Epithelial cell of esophagus (primary cell): Measurements from ENCODE around the gene SLC16A12.

ENCODE experiments used
- DNase-seq: peaks from one replicate; pipeline ENCODE4 v3.0.0; 2010; ENCODE audit warnings: low read depth
- H3K4me3 ChIP-seq: 2 replicates; pipeline ENCODE4 v1.5.1; 2011; ENCODE audit warnings: mild to moderate bottlenecking, low read length, control low read depth
- TF ChIP-seq, protein P1 (sequence below): IDR thresholded peaks from 2 replicates; pipeline ENCODE4 v1.5.1; 2011; ENCODE audit warnings: low read depth, mild to moderate bottlenecking, low read length, control low read depth, inconsistent platforms; ENCODE audit not compliant: insufficient read depth; ENCODE audit errors: missing control alignments

SLC16A12 gene

DNA sequence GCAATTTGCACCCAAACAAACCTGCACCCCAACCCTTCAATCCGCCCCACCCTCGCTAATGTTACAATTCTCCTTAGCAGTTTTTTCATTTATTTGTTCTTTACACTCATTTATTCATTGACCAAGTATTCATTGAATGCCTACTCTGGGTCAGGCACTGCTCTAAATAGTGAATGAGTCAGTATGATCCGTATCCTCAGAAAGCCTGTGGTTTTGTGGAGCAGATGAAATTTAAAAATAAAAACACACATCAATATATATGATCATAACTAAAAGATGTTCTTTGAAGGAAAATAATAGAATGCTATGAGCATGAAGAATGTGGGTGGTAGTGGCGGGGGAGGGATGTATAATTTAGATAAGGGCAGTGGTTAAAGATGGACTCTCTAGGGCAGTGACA is 107.8 kb downstream of the SLC16A12 start:
- no peak overlapping the region for H3K4me3 ChIP-seq
- peak; percentile 62 for DNase-seq
- TF ChIP-seq, protein P1, sequence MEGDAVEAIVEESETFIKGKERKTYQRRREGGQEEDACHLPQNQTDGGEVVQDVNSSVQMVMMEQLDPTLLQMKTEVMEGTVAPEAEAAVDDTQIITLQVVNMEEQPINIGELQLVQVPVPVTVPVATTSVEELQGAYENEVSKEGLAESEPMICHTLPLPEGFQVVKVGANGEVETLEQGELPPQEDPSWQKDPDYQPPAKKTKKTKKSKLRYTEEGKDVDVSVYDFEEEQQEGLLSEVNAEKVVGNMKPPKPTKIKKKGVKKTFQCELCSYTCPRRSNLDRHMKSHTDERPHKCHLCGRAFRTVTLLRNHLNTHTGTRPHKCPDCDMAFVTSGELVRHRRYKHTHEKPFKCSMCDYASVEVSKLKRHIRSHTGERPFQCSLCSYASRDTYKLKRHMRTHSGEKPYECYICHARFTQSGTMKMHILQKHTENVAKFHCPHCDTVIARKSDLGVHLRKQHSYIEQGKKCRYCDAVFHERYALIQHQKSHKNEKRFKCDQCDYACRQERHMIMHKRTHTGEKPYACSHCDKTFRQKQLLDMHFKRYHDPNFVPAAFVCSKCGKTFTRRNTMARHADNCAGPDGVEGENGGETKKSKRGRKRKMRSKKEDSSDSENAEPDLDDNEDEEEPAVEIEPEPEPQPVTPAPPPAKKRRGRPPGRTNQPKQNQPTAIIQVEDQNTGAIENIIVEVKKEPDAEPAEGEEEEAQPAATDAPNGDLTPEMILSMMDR = no peak

DNA sequence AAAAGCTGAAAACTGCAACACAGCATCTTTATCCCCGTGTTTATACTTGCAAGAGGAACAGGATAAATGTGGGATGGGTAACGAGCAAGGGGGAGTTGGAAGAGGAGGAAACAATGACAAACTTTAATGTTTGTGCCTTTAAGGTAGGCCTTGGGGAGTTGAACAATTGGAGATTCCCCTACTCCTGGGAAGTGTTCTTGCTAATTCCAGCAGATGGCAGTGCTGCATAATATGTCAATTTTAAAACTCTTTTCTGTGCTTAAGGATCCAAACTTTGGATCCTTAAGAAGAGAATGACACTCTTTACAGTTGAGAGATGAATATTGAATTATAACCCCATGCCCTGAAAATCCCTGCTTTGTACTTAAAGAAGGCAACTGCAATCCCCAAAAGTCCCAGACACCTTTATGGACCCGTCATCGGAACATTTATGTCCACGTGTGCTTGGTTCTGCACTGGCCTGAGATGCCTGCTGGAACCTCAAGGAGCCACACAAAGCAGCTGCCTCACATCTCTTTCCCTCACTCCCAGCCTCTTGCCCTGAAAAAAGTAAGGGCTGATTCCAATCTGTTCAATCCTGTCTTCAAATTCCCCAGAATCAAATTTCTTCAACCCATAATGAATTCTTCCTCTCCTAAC is 109.0 kb downstream of the SLC16A12 start:
- TF ChIP-seq, protein P1 = peak; percentile 80
- peak; percentile 67 for DNase-seq
- no peak overlapping the region for H3K4me3 ChIP-seq

DNA sequence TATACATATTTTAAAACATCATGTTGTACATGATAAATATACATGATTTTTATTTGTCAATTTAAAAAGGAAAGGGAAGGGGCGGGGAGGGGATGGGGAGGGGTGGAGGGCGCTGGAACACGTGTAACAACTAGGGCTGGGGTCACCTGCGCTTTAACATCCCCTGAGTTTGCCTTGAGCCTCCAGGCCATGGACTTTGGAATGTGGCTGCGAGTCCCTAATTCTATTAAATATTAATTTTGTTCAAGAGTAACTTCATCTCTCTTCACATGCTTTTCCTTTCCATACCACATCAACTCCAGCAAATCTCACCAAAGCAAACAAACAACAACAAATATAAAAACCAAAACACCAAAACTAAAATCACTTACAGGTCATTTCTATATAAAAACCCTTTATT is 110.4 kb downstream of the SLC16A12 start:
- no peak overlapping the region for H3K4me3 ChIP-seq
- no peak for DNase-seq
- TF ChIP-seq, protein P1 = no peak

DNA sequence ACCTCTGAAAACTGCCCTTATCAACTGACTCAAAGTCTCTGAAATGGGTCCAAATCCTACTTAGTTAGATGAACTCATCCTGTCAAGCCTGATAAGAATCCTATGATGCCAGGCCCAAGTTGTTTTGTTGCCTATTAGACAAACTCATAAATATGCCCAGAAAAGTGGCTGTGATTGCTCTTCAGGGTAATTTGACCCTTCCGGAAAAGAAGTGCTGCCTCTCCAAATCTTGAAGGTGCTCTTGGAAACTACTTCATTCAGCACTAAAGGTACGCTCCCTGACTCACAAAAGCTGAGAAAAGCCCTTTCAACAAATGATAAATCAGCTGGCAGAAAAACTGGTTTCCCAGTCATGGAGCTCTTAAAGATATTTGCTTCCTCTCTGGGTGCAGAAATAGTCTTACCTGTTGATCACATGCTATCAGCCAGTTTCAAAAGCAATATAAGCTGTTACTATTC is 114.3 kb downstream of the SLC16A12 start:
- peak; percentile 90 for DNase-seq
- TF ChIP-seq, protein P1 = no peak
- H3K4me3 ChIP-seq = no peak overlapping the region

DNA sequence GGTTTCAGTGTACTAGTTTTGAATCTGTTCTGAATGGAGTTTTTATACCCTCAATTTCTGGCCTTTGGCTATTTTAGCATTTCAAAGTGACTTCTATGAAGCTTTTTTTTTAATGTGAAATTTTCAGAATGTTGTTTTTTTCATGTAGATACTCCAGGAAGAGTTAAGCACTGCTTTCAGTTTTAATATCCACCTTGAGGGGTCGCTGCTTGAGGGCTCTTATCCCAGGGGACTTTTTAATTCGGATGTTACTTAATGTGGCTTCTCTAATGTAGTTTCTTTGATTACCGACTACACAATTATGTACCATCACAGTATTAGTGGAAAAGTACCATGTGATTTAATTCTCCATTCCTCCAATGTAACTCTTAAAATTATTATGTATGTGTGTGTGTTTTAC is 115.8 kb downstream of the SLC16A12 start:
- TF ChIP-seq, protein P1 = peak; percentile 30
- DNase-seq = peak; percentile 11
- no peak overlapping the region for H3K4me3 ChIP-seq

DNA sequence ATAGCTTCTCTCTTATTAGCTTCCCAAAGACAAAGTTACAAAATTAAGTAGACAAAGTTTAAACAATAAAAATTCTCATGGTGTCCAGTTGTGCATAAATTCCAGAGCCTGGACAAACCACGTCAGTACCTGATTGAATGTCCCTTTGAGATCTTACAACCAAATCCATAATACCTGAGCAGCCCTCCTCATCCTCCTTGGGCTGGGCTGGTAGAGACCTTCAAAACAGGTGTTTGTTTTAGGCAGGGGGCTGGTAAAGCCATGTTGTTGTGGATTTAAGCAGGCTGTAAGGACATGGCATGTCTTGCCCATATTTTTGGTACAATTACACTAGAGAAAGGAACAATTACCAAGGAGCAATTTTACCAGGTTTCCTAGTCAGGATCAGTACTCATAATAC is 118.9 kb downstream of the SLC16A12 start:
- no peak for DNase-seq
- H3K4me3 ChIP-seq = no peak overlapping the region

More for the DNA sequence above, 118.9 kb downstream of the SLC16A12 start:
- TF ChIP-seq, protein P1 = no peak
